HEK293T (cell line): ENCODE data around the gene POPDC2.

ENCODE experiments used
- BHLHE40 ChIP-seq: fragments of 450-650 bp; IDR thresholded peaks from 2 replicates; pipeline ENCODE4 v1.6.1; 2016; ENCODE audit warnings: mild to moderate bottlenecking, moderate library complexity, borderline replicate concordance
- CTBP1 ChIP-seq: fragments of 450-650 bp; IDR thresholded peaks from 2 replicates; pipeline ENCODE4 v1.6.1; 2016; ENCODE audit warnings: borderline replicate concordance
- ELF4 ChIP-seq: fragments of 450-650 bp; IDR thresholded peaks from 2 replicates; pipeline ENCODE4 v1.6.1; 2017; ENCODE audit warnings: antibody characterized with exemption
- FOXA1 ChIP-seq: fragments of 450-650 bp; IDR thresholded peaks from 2 replicates; pipeline ENCODE4 v1.6.1; 2016; ENCODE audit warnings: mild to moderate bottlenecking
- FOXK2 ChIP-seq: fragments of 450-650 bp; IDR thresholded peaks from 2 replicates; pipeline ENCODE4 v1.6.1; 2016; ENCODE audit warnings: mild to moderate bottlenecking
- FOXM1 ChIP-seq: fragments of 450-650 bp; IDR thresholded peaks from 2 replicates; pipeline ENCODE4 v1.6.1; 2017; ENCODE audit warnings: mild to moderate bottlenecking, borderline replicate concordance
- HDGF ChIP-seq: fragments of 450-650 bp; IDR thresholded peaks from 2 replicates; pipeline ENCODE4 v1.6.1; 2017; ENCODE audit warnings: antibody characterized with exemption, borderline replicate concordance
- LEF1 ChIP-seq: fragments of 450-650 bp; IDR thresholded peaks from 2 replicates; pipeline ENCODE4 v1.6.1; 2017; ENCODE audit warnings: mild to moderate bottlenecking, borderline replicate concordance
- NFRKB ChIP-seq: fragments of 450-650 bp; IDR thresholded peaks from 2 replicates; pipeline ENCODE4 v1.6.1; 2016; ENCODE audit warnings: mild to moderate bottlenecking, moderate library complexity
- SP1 ChIP-seq: fragments of 450-650 bp; IDR thresholded peaks from 2 replicates; pipeline ENCODE4 v1.6.1; 2017
- SUZ12 ChIP-seq: fragments of 450-650 bp; IDR thresholded peaks from 2 replicates; pipeline ENCODE4 v1.6.1; 2016; ENCODE audit warnings: mild to moderate bottlenecking
- TARDBP ChIP-seq: fragments of 450-650 bp; IDR thresholded peaks from 2 replicates; pipeline ENCODE4 v1.6.1; 2016
- ZNF384 ChIP-seq: fragments of 450-650 bp; IDR thresholded peaks from 2 replicates; pipeline ENCODE4 v1.6.1; 2016
- TF ChIP-seq, protein P1 (sequence below): fragments of 450-650 bp; IDR thresholded peaks from 2 replicates; pipeline ENCODE4 v1.6.1; 2016

DNA sequence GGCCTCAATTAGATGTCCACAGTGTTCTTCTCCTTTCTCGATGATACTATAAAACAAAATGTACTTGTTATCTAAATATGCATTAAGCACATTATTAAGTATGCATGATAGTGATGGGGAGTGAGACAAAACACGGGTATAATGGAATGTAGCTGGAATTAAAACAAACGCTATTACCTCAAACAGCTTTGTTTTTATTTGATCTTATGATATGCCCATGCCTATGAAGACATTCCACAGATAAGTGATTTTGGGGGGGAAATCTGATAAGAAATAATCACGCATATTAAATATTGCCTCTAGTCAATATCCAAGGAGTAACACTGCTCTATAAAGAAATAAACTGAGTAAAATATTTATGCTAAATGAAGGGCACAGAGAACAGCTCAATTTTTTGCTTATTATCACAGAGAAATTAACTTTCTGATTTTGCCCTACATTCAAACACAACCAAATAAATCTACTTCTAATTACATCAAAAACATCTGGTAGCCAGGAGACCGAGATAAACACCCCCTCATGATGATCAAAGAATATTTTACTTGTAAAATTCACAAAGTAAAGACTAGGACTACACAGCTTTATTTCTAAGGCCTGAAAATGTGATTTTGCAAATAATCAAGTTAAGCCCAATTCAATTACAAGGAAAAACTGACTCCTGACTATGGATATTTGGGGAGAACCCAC, 14.9 kb upstream of the POPDC2 start:
- TF ChIP-seq FOXM1 (no peak), ELF4 (no peak), NFRKB (no peak), CTBP1 (no peak), TARDBP (no peak), SUZ12 (no peak), FOXK2 (no peak), LEF1 (no peak), HDGF (no peak), FOXA1 (no peak), SP1 (no peak), BHLHE40 (no peak), ZNF384 (no peak)
- TF ChIP-seq, protein P1, sequence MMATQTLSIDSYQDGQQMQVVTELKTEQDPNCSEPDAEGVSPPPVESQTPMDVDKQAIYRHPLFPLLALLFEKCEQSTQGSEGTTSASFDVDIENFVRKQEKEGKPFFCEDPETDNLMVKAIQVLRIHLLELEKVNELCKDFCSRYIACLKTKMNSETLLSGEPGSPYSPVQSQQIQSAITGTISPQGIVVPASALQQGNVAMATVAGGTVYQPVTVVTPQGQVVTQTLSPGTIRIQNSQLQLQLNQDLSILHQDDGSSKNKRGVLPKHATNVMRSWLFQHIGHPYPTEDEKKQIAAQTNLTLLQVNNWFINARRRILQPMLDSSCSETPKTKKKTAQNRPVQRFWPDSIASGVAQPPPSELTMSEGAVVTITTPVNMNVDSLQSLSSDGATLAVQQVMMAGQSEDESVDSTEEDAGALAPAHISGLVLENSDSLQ, result no peak
